GM18505 (cell line): ENCODE data around the gene TMOD2.
"Not testable (repeated sequence)": the region's sequence is repeated elsewhere in the genome, so short reads cannot be mapped to it uniquely, and the experiment has no call there.

Experiments
- ATAC-seq: cut with Tn5 transposase; IDR thresholded peaks from one replicate; pipeline ENCODE4 v1.9.1; 2021; ENCODE audit not compliant: unreplicated experiment
- POLR2A ChIP-seq: IDR thresholded peaks from 4 replicates; pipeline ENCODE4 v1.6.1; 2011; ENCODE audit warnings: borderline replicate concordance; ENCODE audit not compliant: insufficient read depth, insufficient read length; ENCODE audit errors: extremely low read depth

Gene TMOD2

DNA sequence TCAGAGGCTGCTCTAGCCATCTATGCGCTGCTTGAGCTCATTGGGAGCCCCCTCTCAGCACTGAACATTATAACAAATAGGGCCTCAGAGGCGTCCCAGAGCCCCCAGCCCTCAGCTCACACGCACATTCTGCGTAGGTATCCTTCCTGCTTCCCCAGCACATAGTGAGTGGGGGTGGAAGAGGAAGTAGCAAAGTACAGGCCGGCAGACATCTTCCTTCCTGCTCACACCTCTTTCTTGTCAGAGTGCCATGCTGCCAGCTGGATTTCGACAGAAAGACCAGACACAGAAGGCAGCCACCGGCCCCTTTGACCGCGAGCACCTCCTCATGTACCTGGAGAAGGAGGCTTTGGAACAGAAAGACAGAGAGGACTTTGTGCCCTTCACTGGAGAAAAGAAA is 16.6 kb downstream of the TMOD2 start:
- no peak for ATAC-seq
- no peak for TF ChIP-seq POLR2A

DNA sequence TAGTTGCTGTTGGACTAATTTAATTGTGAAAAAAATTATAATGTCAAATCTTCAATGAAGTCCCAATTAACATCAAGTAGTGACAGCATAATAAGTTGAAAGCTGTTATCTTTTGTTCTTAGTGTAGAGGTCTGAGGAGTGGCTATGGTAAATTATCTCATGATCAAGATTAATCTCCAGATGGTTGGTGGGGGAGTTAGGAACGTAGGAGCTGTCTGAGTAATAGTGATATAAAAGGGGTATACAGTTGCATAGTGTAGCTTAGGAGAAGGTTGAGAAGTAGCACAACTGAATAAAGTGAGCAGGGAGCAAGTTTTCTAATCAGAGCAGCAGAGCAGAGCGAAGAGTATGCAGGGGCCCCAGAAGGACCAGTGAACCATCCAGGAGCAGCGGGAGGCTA is 19.5 kb downstream of the TMOD2 start:
- TF ChIP-seq POLR2A = no peak
- ATAC-seq = no peak

- TF ChIP-seq POLR2A = no peak
- no peak for ATAC-seq
These were observed 20.4 kb downstream of the TMOD2 start for GRCh38 chr15:51771773-51772172.

DNA sequence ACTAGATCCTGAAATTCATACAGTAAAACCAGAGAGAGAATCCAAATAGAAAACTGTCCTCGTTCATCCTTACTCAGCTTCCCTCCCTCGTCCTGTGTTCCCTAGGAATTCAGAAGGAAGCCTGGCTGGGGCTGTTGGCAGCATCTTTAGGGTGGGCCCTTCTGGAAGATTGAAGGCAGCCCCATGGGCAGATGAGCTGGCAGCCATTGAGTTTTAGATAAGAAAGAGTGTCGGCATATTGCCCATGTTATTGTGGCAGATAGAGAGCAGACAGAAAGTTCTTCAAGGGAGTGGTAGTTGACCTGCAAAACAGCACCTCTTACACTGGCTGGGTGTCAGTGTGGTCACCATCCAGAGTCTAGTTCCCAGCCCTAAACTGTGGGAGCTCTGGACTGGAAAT is 23.5 kb downstream of the TMOD2 start:
- ATAC-seq = no peak

GRCh38 chr15:51775967-51776816 is 24.8 kb downstream of the TMOD2 start:
- no peak for ATAC-seq
- no peak for TF ChIP-seq POLR2A

More for the DNA sequence above, 23.5 kb downstream of the TMOD2 start:
- TF ChIP-seq POLR2A = no peak

DNA sequence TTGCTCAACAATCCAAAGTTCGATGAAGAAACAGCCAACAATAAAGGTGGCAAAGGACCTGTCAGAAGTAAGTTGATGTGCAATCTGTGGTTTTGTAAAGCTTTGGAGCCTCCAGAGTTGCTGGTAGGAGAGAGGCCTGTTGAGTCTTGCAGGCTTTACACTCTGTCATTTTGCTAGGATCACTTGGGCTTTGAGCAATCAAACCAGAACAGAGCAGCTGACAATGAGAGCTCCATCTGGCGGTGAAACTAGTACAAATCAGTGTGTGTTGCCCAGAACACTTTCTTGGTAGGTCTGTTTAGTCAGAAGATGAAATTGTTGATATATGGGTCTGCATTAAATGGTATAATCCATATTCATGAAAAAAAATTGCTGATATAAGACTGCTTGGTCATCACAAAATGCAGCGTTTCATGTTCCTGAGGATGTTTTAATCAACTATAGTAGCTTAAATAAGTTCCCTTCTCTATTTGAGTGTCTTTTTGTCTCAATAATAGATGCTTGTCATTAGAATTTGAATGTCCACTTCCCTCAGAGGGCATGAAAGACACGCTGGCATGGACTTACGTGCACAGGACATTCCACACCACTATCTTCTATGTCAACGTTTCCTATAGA is 25.7 kb downstream of the TMOD2 start:
- ATAC-seq = peak; percentile 64
- no peak for TF ChIP-seq POLR2A

GRCh38 chr15:51780636-51781035 is 29.2 kb downstream of the TMOD2 start:
- ATAC-seq = no peak
- no peak for TF ChIP-seq POLR2A

GRCh38 chr15:51781506-51781905 is 30.1 kb downstream of the TMOD2 start:
- TF ChIP-seq POLR2A = no peak
- ATAC-seq = no peak

DNA sequence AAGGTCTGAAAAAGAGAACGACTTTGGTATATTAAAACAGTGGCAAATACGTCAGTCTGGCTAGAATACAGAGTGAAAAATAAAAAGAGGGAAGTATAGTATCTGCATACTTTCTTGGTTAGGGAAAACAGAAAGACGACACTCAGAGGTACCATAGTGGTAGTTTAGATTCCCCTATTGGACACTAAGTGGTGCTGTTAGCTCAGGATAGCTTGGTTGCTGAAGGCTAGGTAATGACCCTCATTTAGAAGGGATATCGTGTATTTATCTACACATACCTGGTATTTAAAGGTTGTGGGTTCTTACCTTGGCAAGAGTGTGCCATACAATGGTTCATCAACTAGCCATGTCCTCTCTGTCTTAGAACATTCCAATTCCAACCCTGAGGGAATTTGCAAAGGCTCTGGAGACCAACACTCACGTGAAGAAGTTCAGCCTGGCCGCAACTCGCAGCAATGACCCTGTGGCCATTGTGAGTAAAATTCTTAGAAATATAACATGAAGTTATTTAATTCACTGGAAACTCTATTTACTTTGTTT is 31.0 kb downstream of the TMOD2 start:
- no peak for ATAC-seq

GRCh38 chr15:51783967-51784366 is 32.6 kb downstream of the TMOD2 start:
- no peak for TF ChIP-seq POLR2A
- ATAC-seq = no peak

More for the DNA sequence above, 31.0 kb downstream of the TMOD2 start:
- TF ChIP-seq POLR2A = no peak

DNA sequence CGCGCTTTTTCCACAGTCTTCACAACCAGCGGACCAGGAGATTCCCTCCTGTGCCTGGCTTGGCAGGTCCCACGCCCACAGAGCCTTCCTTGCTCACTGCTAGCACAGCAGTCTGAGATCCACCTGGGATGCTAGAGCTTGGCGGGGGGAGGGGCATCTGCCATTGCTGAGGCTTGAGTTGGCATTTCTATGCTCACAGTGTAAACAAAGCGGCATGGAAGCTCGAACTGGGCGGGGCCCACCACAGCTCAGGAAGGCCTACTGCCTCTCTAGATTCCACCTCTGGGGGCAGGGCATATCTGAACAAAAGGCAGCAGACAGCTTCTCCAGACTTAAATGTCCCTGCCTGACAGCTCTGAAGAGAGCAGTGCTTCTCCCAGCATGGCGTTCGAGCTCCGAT is 35.7 kb downstream of the TMOD2 start:
- ATAC-seq = not testable (repeated sequence)

DNA sequence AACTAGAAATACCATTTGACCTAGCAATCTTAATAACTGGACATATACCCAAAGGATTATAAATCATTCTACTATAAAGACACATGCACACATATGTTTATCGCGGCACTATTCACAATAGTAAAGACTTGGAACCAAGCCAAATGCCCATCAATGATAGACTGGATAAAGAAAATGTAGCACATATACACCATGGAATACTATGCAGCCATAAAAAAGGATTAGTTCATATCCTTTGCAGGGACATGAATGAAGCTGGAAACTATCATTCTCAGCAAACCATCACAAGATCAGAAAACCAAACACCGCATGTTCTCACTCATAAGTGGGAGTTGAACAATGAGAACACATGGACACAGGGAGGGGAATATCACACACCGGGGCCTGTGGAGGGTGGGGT is 41.1 kb downstream of the TMOD2 start:
- not testable (repeated sequence) for ATAC-seq

DNA sequence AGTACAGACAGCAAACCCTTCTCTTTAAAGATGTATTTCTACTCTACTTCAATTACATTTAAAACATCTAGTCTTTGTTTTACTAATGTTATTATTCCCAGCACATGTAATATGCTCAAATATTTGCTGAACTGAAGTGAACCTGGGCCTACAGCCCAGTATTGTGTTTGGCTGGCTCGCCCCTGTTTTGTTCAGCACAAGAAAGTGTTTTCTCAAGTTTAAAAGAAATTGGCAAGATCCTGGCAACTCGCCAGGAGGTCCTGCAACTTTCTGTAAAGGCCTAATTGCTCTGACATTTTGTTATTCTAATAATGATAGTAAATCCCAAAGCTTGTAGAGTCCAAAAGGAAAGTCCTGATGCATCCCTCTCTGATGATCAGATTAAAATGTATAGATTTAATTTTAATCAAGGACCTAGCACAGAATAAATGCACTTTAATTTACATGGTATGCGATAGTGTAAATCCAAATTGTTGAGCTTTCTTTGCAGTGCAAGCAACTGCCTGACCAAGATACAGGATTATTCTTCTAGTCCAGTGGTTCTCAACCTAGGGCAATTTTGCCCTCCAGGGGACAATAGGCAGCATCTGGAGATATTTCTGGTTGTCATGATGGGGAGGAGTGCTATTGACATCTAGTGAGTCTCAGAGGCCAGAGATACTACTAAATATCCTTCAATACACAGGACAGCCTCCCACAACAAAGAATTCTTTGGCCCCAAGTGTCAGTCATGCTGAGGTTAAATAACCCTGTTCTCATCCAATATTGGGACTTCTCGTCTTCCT is 42.3 kb downstream of the TMOD2 start:
- ATAC-seq = no peak
- no peak for TF ChIP-seq POLR2A
